ENCODE data around the gene ALAD. TPM values are rescaled to one million over a fixed set of nuclear protein-coding genes. Genes with fewer than 3 reads are reported as not detected.

Gene ALAD
- total and polyA plus RNA-seq, 2 donors, result 12.7 to 29.9 TPM

DNA sequence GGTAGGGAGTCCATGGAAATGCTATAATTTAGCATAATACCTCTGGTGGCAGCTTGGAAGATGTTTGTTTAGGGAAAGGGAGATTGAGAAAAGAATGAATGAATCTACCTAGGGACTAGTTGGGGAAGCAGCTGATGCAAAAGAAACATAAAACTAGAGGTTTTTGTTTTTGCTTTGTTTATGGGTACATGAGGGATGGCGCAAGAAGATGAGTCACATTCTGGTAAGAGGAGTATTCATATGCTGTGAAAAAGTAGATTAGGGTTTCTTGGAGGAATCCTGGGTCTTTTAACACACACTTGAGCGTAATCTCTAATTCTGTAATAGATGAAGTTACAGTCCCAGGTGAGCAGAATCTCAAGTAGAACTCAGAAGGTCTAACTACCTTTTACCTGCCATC is 26.5 kb upstream of the ALAD start:
- no peaks in the 10 kb centered on the region for H3K36me3 ChIP-seq (ENCODE audit: control insufficient read depth in 2 of 2, insufficient read depth in 2 of 2, low read length in 1 of 2)
- H3K27me3 ChIP-seq (ENCODE audit: control insufficient read depth in 2 of 2, insufficient read depth in 1 of 2, low read length in 1 of 2), result no peaks in the 10 kb centered on the region
- DNase-seq (ENCODE audit: low read depth in 6 of 9, low spot score in 9 of 9), result no peak
- H3K9me3 ChIP-seq (ENCODE audit: control insufficient read depth in 2 of 2, insufficient read depth in 1 of 2, low read length in 1 of 2), result no peaks in the 10 kb centered on the region
- whole genome bisulfite sequencing, result 95% methylated on average over 2 of the region's 2 CpGs
- H3K4me3 ChIP-seq (ENCODE audit: low read length in 2 of 2), result no peak overlapping the region
- no peak overlapping the region for H3K27ac ChIP-seq (ENCODE audit: low read depth in 1 of 2, low read length in 1 of 2)
- no peaks in the 10 kb centered on the region for H3K4me1 ChIP-seq (ENCODE audit: control insufficient read depth in 2 of 2, insufficient read depth in 2 of 2, low read length in 2 of 2)

DNA sequence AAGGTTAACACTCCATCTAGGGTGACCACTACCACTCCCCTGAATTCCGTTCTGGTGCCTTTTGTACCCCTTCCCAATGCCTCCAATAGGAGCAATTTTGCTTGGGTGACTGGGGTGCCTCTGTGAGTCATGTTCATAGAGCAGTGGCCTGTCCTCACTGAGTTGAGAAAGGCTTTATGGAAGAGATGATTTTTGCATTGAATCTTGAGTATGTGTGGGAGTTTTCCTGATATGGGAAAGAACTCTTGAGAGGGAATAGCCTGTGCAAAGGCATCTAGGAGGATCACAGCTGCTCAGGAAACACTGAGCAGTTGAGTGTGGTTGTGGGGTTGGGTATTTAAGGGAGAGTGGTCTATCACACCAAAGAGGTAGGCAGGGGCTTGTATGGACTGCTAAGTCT is 25.6 kb upstream of the ALAD start:
- no peak for DNase-seq (ENCODE audit: low read depth in 6 of 9, low spot score in 9 of 9)
- Histone ChIP-seq H3K4me3 (ENCODE audit: low read length in 2 of 2) (no peak overlapping the region), H3K4me1 (ENCODE audit: control insufficient read depth in 2 of 2, insufficient read depth in 2 of 2, low read length in 2 of 2) (no peaks in the 10 kb centered on the region), H3K9me3 (ENCODE audit: control insufficient read depth in 2 of 2, insufficient read depth in 1 of 2, low read length in 1 of 2) (no peaks in the 10 kb centered on the region), H3K27me3 (ENCODE audit: control insufficient read depth in 2 of 2, insufficient read depth in 1 of 2, low read length in 1 of 2) (no peaks in the 10 kb centered on the region), H3K27ac (ENCODE audit: low read depth in 1 of 2, low read length in 1 of 2) (no peak overlapping the region), H3K36me3 (ENCODE audit: control insufficient read depth in 2 of 2, insufficient read depth in 2 of 2, low read length in 1 of 2) (no peaks in the 10 kb centered on the region)
- 98% methylated on average over 1 of the region's 1 CpG for WGBS

DNA sequence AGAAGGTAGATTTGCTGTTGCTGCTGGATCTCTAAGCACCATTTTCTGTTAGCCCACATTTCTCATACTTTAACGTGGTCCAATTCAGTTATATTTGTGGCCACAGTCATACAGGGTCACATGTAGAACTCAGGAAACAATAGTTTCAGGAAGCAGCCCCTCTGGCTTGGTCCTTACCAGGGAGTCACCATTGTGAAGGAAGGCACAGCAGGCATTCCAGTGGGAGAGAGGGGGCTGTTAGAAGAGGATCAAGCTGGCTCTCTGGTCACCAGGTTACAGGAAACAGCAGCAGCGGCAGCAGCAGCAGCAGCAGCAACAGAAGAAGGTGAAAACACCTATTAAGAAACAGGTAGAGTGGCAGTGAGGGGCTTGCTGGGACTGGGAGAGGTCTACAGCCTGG is 24.0 kb upstream of the ALAD start:
- Histone ChIP-seq H3K36me3 (ENCODE audit: control insufficient read depth in 2 of 2, insufficient read depth in 2 of 2, low read length in 1 of 2) (no peaks in the 10 kb centered on the region), H3K27me3 (ENCODE audit: control insufficient read depth in 2 of 2, insufficient read depth in 1 of 2, low read length in 1 of 2) (no peaks in the 10 kb centered on the region), H3K27ac (ENCODE audit: low read depth in 1 of 2, low read length in 1 of 2) (no peak overlapping the region), H3K9me3 (ENCODE audit: control insufficient read depth in 2 of 2, insufficient read depth in 1 of 2, low read length in 1 of 2) (no peaks in the 10 kb centered on the region), H3K4me1 (ENCODE audit: control insufficient read depth in 2 of 2, insufficient read depth in 2 of 2, low read length in 2 of 2) (no peaks in the 10 kb centered on the region), H3K4me3 (ENCODE audit: low read length in 2 of 2) (no peak overlapping the region)
- no peak for DNase-seq (ENCODE audit: low read depth in 6 of 9, low spot score in 9 of 9)
- 13% methylated on average over 2 of the region's 2 CpGs for WGBS

DNA sequence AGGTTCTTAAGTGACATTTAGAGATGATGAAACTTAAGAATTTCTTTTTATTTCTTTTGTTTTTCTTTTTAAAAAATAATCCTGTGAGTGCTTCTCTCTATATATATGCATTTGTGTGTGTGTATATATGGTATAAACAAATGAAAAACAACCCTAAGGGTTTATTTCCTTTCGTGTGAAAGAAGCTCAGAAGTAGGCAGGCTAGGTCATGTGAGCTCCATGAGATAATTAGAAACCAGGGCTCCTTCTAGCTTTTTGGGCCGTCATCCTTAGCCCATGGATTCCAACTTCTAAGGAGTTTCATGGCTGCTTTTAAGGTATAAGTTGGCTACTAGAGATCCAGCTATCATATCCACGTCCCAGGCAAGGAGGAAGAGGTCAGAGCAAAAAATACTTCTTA is 20.6 kb upstream of the ALAD start:
- Histone ChIP-seq H3K9me3 (ENCODE audit: control insufficient read depth in 2 of 2, insufficient read depth in 1 of 2, low read length in 1 of 2) (no peaks in the 10 kb centered on the region), H3K27ac (ENCODE audit: low read depth in 1 of 2, low read length in 1 of 2) (no peak overlapping the region), H3K27me3 (ENCODE audit: control insufficient read depth in 2 of 2, insufficient read depth in 1 of 2, low read length in 1 of 2) (no peaks in the 10 kb centered on the region), H3K4me1 (ENCODE audit: control insufficient read depth in 2 of 2, insufficient read depth in 2 of 2, low read length in 2 of 2) (no peaks in the 10 kb centered on the region), H3K36me3 (ENCODE audit: control insufficient read depth in 2 of 2, insufficient read depth in 2 of 2, low read length in 1 of 2) (no peaks in the 10 kb centered on the region), H3K4me3 (ENCODE audit: low read length in 2 of 2) (no peak overlapping the region)
- DNase-seq (ENCODE audit: low read depth in 6 of 9, low spot score in 9 of 9), result no peak
- 95% methylated on average over 3 of the region's 3 CpGs for WGBS

DNA sequence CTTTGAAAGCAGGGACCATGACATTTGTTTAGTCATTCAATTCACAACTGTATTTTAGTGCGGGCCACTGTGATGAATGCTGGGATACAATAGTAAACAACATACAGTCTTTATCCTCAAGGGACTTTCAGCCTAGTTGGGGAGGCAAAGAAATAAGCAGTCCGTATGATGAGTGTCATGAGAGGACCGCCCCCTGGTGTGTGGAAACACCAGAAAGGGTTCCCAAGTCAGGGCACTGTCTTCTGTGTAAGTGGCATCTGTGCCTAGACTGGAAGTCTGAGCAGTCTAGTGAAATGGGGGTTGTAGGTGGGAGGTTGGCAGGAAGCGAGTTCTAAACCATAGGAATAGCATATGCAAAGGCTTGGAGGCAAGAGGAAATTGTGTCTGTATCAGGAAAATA is 16.3 kb upstream of the ALAD start:
- Histone ChIP-seq H3K4me3 (ENCODE audit: low read length in 2 of 2) (no peak overlapping the region), H3K27ac (ENCODE audit: low read depth in 1 of 2, low read length in 1 of 2) (no peak overlapping the region), H3K36me3 (ENCODE audit: control insufficient read depth in 2 of 2, insufficient read depth in 2 of 2, low read length in 1 of 2) (no peaks in the 10 kb centered on the region), H3K27me3 (ENCODE audit: control insufficient read depth in 2 of 2, insufficient read depth in 1 of 2, low read length in 1 of 2) (no peaks in the 10 kb centered on the region), H3K4me1 (ENCODE audit: control insufficient read depth in 2 of 2, insufficient read depth in 2 of 2, low read length in 2 of 2) (no peaks in the 10 kb centered on the region), H3K9me3 (ENCODE audit: control insufficient read depth in 2 of 2, insufficient read depth in 1 of 2, low read length in 1 of 2) (no peaks in the 10 kb centered on the region)
- 97% methylated on average over 4 of the region's 4 CpGs for WGBS
- no peak for DNase-seq (ENCODE audit: low read depth in 6 of 9, low spot score in 9 of 9)

DNA sequence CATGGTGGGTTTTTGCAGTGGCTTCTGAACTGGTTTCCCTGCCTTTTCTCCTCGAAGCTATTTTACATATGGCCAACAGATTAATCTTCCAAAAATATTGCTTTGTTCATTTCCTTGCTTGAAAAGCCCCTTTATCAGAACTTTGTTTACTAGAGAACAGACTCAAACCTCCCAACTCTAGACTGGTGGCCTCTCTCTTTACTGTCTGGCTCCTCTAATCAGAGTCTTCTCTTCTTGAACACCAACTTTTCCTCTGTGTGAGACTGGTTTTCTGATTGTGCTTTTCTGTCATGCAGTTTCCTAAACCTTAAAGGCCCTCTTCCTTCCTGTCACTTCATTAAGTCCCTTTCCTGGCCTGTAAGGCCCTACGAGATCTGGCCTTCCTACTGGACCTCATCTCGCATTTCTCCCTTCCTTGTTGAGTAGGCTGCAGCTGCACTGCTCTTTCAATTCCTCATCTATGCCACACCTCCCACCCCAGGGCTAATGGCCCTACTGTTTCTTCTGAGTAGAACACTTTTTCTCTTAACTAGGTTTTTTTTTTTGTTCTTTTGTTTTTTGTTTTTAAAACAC is 15.2 kb upstream of the ALAD start:
- no peak for DNase-seq (ENCODE audit: low read depth in 6 of 9, low spot score in 9 of 9)
- H3K27me3 ChIP-seq (ENCODE audit: control insufficient read depth in 2 of 2, insufficient read depth in 1 of 2, low read length in 1 of 2), result no peaks in the 10 kb centered on the region
- WGBS, result 80% methylated on average over 3 of the region's 3 CpGs
- no peaks in the 10 kb centered on the region for H3K9me3 ChIP-seq (ENCODE audit: control insufficient read depth in 2 of 2, insufficient read depth in 1 of 2, low read length in 1 of 2)
- no peaks in the 10 kb centered on the region for H3K36me3 ChIP-seq (ENCODE audit: control insufficient read depth in 2 of 2, insufficient read depth in 2 of 2, low read length in 1 of 2)
- peaks cover 2 to 7% of the 10 kb centered on the region in 2 donors for H3K4me1 ChIP-seq (ENCODE audit: control insufficient read depth in 2 of 2, insufficient read depth in 2 of 2, low read length in 2 of 2)
- H3K4me3 ChIP-seq (ENCODE audit: low read length in 2 of 2), result no peak overlapping the region
- peak overlapping the region in 1 of 2 donors; percentile 33 for H3K27ac ChIP-seq (ENCODE audit: low read depth in 1 of 2, low read length in 1 of 2)

DNA sequence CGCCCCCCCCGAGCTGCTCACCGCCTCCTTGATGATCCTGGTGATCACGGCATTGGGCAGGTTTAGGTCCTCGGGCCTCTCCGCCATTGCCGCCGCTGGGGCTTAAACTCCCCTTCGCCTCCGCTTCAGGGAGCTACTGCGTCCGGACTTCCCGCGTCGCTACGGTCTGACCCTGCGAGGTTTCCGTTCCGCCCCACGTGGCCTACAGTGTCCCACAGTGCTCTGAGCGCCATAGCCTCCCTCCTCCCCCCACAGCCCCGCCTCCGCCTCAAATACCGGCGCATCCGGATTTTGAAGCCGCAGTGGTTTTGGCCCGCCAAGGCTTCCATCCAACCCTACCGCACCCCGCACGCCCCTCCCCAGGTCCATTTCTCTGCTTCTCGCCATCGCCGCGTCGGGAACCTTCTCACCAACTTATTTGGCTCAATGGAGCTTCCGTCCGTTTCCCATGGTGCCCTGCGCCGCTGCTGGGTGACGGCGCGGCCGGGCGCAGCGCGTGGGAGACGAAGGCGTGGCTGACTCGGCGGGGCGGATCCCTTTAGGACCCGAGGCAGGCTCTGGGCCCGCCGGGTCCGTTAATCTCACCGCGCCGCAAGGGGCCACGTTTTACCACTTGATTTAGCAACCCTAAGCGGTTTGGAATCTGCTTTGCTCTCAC is 9.3 kb upstream of the ALAD start, which contains the start of the genes C9orf43 and POLE3:
C9orf43 (plus strand) TSS at position 541 of the 658 bp plus-strand sequence. CDS start 2,747 bp downstream, outside the sequence.
POLE3 (minus strand) TSS at position 469 of the 658 bp plus-strand sequence; CDS start at position 87, 382 bp downstream.
- Histone ChIP-seq H3K36me3 (ENCODE audit: control insufficient read depth in 2 of 2, insufficient read depth in 2 of 2, low read length in 1 of 2) (peaks cover 14 to 15% of the 10 kb centered on the region in 2 donors), H3K27ac (ENCODE audit: low read depth in 1 of 2, low read length in 1 of 2) (peak within 1 kb of the TSS; percentile 96 to 99), H3K27me3 (ENCODE audit: control insufficient read depth in 2 of 2, insufficient read depth in 1 of 2, low read length in 1 of 2) (no peaks in the 10 kb centered on the region), H3K4me1 (ENCODE audit: control insufficient read depth in 2 of 2, insufficient read depth in 2 of 2, low read length in 2 of 2) (peaks cover 7 to 17% of the 10 kb centered on the region in 2 donors), H3K4me3 (ENCODE audit: low read length in 2 of 2) (peak within 1 kb of the TSS; percentile 83 to 92), H3K9me3 (ENCODE audit: control insufficient read depth in 2 of 2, insufficient read depth in 1 of 2, low read length in 1 of 2) (no peaks in the 10 kb centered on the region)
- DNase-seq (ENCODE audit: low read depth in 6 of 9, low spot score in 9 of 9), result peak; percentile 88 to 98 (median 94)
- under 1% methylated on average over 61 of the region's 61 CpGs for WGBS

DNA sequence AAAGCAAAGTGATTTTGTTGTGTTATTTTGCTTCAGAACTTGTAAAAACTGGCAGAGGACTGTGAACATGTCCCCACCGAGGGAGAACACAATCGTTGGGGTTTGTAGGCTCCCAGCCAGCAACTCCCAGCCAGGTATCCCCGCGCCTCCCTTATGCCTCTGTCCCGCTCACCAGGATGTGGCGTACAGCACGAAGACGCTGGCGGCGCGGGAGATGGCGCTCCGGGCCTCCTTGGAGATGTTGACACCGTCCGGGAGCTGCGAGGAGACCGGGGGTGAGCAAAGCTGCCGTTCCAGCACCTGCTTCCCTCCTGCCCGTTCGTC is 8.8 kb upstream of the ALAD start:
- Histone ChIP-seq H3K4me3 (ENCODE audit: low read length in 2 of 2) (peak overlapping the region; percentile 83 to 92), H3K9me3 (ENCODE audit: control insufficient read depth in 2 of 2, insufficient read depth in 1 of 2, low read length in 1 of 2) (no peaks in the 10 kb centered on the region), H3K27ac (ENCODE audit: low read depth in 1 of 2, low read length in 1 of 2) (peak overlapping the region; percentile 96 to 99), H3K36me3 (ENCODE audit: control insufficient read depth in 2 of 2, insufficient read depth in 2 of 2, low read length in 1 of 2) (peaks cover 14 to 15% of the 10 kb centered on the region in 2 donors), H3K27me3 (ENCODE audit: control insufficient read depth in 2 of 2, insufficient read depth in 1 of 2, low read length in 1 of 2) (no peaks in the 10 kb centered on the region), H3K4me1 (ENCODE audit: control insufficient read depth in 2 of 2, insufficient read depth in 2 of 2, low read length in 2 of 2) (peaks cover 7 to 17% of the 10 kb centered on the region in 2 donors)
- DNase-seq (ENCODE audit: low read depth in 6 of 9, low spot score in 9 of 9), result no peak
- under 1% methylated on average over 20 of the region's 20 CpGs for WGBS

DNA sequence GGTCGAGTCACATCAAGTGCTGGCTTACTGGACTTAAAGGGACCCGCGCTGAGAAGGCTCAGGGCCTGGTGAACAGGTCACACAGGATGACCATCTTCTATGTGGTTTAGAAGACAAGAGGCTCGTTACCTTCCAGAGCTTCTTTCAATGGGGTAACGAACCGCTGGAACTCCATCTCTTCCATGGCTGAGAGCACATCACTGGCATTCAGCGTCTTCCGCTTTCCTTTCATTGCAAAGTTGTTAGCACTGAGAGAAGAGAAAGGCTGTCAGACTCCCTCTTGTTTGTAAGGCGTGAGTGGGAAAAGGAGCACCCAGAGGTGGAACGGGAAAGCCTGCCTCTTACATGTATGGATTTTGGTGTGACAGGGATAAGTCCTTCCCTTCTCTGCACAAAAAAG is 8.4 kb upstream of the ALAD start:
- Histone ChIP-seq H3K4me3 (ENCODE audit: low read length in 2 of 2) (peak overlapping the region; percentile 83 to 92), H3K4me1 (ENCODE audit: control insufficient read depth in 2 of 2, insufficient read depth in 2 of 2, low read length in 2 of 2) (peaks cover 7 to 17% of the 10 kb centered on the region in 2 donors), H3K27me3 (ENCODE audit: control insufficient read depth in 2 of 2, insufficient read depth in 1 of 2, low read length in 1 of 2) (no peaks in the 10 kb centered on the region), H3K36me3 (ENCODE audit: control insufficient read depth in 2 of 2, insufficient read depth in 2 of 2, low read length in 1 of 2) (peaks cover 14 to 15% of the 10 kb centered on the region in 2 donors), H3K9me3 (ENCODE audit: control insufficient read depth in 2 of 2, insufficient read depth in 1 of 2, low read length in 1 of 2) (no peaks in the 10 kb centered on the region), H3K27ac (ENCODE audit: low read depth in 1 of 2, low read length in 1 of 2) (peak overlapping the region; percentile 96 to 99)
- no peak for DNase-seq (ENCODE audit: low read depth in 6 of 9, low spot score in 9 of 9)
- WGBS, result 57% methylated on average over 10 of the region's 10 CpGs
